Activated CD8-positive, alpha-beta memory T cell treated with anti-CD3 and anti-CD28 coated beads, Interleukin-2, amount 10 ng/mL, durations not matched to agents 7 days and 5 days (primary cell): ENCODE data around the gene HOXC4. TPM values are rescaled to one million over a fixed set of nuclear protein-coding genes. Genes with fewer than 3 reads are reported as not detected.

Source experiments
- microRNA-seq: library from miRNA; unstranded; fragments of <30 nt; microRNA quantifications from one replicate; pipeline ENCODE4 v1.2.0, GENCODE V29; 2022
- total RNA-seq, 2 experiments: library from RNA; stranded (reverse); gene quantifications; one replicate each; pipeline ENCODE4 v1.2.3, GENCODE V29; 2021

Gene HOXC4
- total RNA-seq, 2 experiments from 2014 or later = 1.5 to 1.9 TPM

Small RNA genes within 50 kb of the gene (microRNA-seq; reads per million reads assigned to microRNA genes)
- gene MIR615 = not detected

Other genes with a start within 250 kb of the HOXC4 start
- gene HOXC13, start 115.0 kb upstream of the HOXC4 start, total RNA-seq = not detected
- gene HOXC12, start 98.9 kb upstream of the HOXC4 start, total RNA-seq = not detected
- gene HOXC11, start 80.7 kb upstream of the HOXC4 start, total RNA-seq = not detected
- not detected for gene HOTAIR, start 78.9 kb upstream of the HOXC4 start, total RNA-seq
- not detected for gene HOXC10, start 68.7 kb upstream of the HOXC4 start, total RNA-seq
- not detected for gene HOXC9, start 53.7 kb upstream of the HOXC4 start, total RNA-seq
- not detected for gene HOXC8, start 44.9 kb upstream of the HOXC4 start, total RNA-seq
- gene HOXC6, start 25.4 kb upstream of the HOXC4 start, total RNA-seq = not detected
- not detected for gene HOXC5, start 20.8 kb upstream of the HOXC4 start, total RNA-seq
- 10 to 100 TPM; 24.1 to 27.1 TPM for gene SMUG1, start 135.2 kb downstream of the HOXC4 start, total RNA-seq
- gene CBX5, start 226.3 kb downstream of the HOXC4 start, total RNA-seq = 100 to 1,000 TPM; 102 to 113 TPM
- 1,000 to 10,000 TPM; 1,232 to 1,373 TPM for gene HNRNPA1, start 226.9 kb downstream of the HOXC4 start, total RNA-seq
- not detected for gene NFE2, start 247.2 kb downstream of the HOXC4 start, total RNA-seq